ENCODE results near the gene SLC26A6. TPM values are rescaled to one million over a fixed set of nuclear protein-coding genes. Genes with fewer than 3 reads are reported as not detected.

SLC26A6 gene
- total RNA-seq, 1 experiment from 2014 or later = 55.1 TPM

- no peak for ATAC-seq
- Histone ChIP-seq H3K36me3 (ENCODE audit: control insufficient read depth in 1 of 2, insufficient read depth in 2 of 2, low read length in 2 of 2) (no peaks in the 10 kb centered on the region), H3K4me1 (ENCODE audit: control insufficient read depth in 1 of 2, insufficient read depth in 2 of 2, low read length in 2 of 2) (peaks cover 0 to 8% of the 10 kb centered on the region in 2 experiments; a peak in 3 of 4 replicates), H3K9me3 (ENCODE audit: control insufficient read depth in 1 of 2, insufficient read depth in 1 of 2, low read depth in 1 of 2, low read length in 2 of 2) (peaks cover 0 to 6% of the 10 kb centered on the region in 2 experiments; a peak in 1 of 4 replicates), H3K9ac (ENCODE audit: low read length) (no peak overlapping the region), H2AFZ (ENCODE audit: low read depth, low read length, poor library complexity, severe bottlenecking) (no peak overlapping the region), H3K4me2 (ENCODE audit: low read length) (no peak overlapping the region), H4K20me1 (ENCODE audit: insufficient read depth) (no peaks in the 10 kb centered on the region), H3K9me2 (ENCODE audit: insufficient read depth) (no peaks in the 10 kb centered on the region), H3K79me2 (ENCODE audit: insufficient read depth, low read length) (no peaks in the 10 kb centered on the region), H3K27me3 (ENCODE audit: insufficient read depth, low read length) (no peaks in the 10 kb centered on the region), H3K27ac (ENCODE audit: low read depth, low read length) (no peak overlapping the region), H3K4me3 (replicated peaks in 1 of 2; ENCODE audit: low read depth in 1 of 2, low read length in 2 of 2) (no peak overlapping the region)
- no peak for DNase-seq (ENCODE audit: low read depth, low spot score)
- intact Hi-C loops (cut with micrococcal nuclease) = no loop called here
- ChIA-PET CTCF (no interaction called here), POLR2A (no interaction called here), RAD21 (ENCODE audit: low non-redundant PET in 1 of 2, low total read pairs in 2 of 2, uncharacterized antibody in 2 of 2, unreplicated experiment in 2 of 2) (no interaction called here)
- BruUV-seq (replicated peaks) = no TSS peak
- TF ChIP-seq CBX3 (IDR thresholded peaks at IDR 0.05; ENCODE audit: low read depth) (no peak), CEBPB (IDR thresholded peaks at IDR 0.05; ENCODE audit: low read depth) (no peak), EZH2phosphoT487 (IDR thresholded peaks at IDR 0.05; ENCODE audit: borderline replicate concordance) (no peak), ATF3 (IDR thresholded peaks at IDR 0.05) (no peak), ELF1 (IDR thresholded peaks at IDR 0.05; ENCODE audit: borderline replicate concordance, low read depth) (no peak), EGR1 (IDR thresholded peaks at IDR 0.05; ENCODE audit: low read depth) (no peak), REST (IDR thresholded peaks at IDR 0.05; ENCODE audit: low read depth) (no peak), ZBTB33 (IDR thresholded peaks at IDR 0.05; ENCODE audit: extremely low read depth, insufficient replicate concordance, low read length) (no peak), EZH2 (IDR thresholded peaks at IDR 0.05) (no peak), RAD21 (IDR thresholded peaks at IDR 0.05; ENCODE audit: low read depth) (no peak), POLR2A (IDR thresholded peaks at IDR 0.05; ENCODE audit: borderline replicate concordance, extremely low read depth, insufficient read depth, insufficient read length) (no peak), YY1 (IDR thresholded peaks at IDR 0.05; ENCODE audit: extremely low read depth, insufficient replicate concordance, low read depth, low read length) (no peak), CTCF (IDR thresholded peaks at IDR 0.05 in 2 of 3, conservative IDR thresholded peaks at IDR 0.05 in 1 of 3; ENCODE audit: borderline replicate concordance in 1 of 3, insufficient read depth in 1 of 3, low read depth in 2 of 3, low read length in 2 of 3) (no peak), FOSL1 (IDR thresholded peaks at IDR 0.05; ENCODE audit: low read depth) (no peak), ZFX (IDR thresholded peaks at IDR 0.05) (no peak), SIN3A (IDR thresholded peaks at IDR 0.05; ENCODE audit: low read depth) (no peak)
Measured at GRCh38 chr3:48655063-48655462, 19.8 kb upstream of the SLC26A6 start.
